Panc1 (cell line): ENCODE data around the gene TBX2. TPM values are rescaled to one million over a fixed set of nuclear protein-coding genes. Genes with fewer than 3 reads are reported as not detected.

Source experiments
- ATAC-seq: fragments of 200-7000 bp; cut with Tn5 transposase; 2 replicates; pipeline ENCODE4 v1.9.1; 2020; ENCODE audit warnings: mild to moderate bottlenecking, moderate library complexity
- BruUV-seq: library from RNA; stranded (reverse); fragments of 400-500 nt; replicated peaks from 2 replicates; lab custom pipeline; 2021; lab: Mats Ljungman, UMichigan
- CTCF ChIA-PET: fragments of 300-600 bp; sonication (Branson Sonifier 250); formaldehyde crosslinking; loops from one replicate; lab custom pipeline; 2022; ENCODE audit warnings: antibody characterized with exemption; lab: Charles Lee
- POLR2A ChIA-PET: fragments of 300-600 bp; sonication (Branson Sonifier 250); formaldehyde crosslinking; loops from one replicate; lab custom pipeline; 2022; ENCODE audit warnings: antibody characterized with exemption; lab: Charles Lee
- DNase-seq: peaks from one replicate; pipeline ENCODE4 v3.0.0-alpha.2; 2010; ENCODE audit warnings: low read depth, low spot score
- H3K27ac ChIP-seq: 2 replicates; pipeline ENCODE4 v1.5.1; 2011; ENCODE audit warnings: mild to moderate bottlenecking, low read length, inconsistent platforms
- H3K27me3 ChIP-seq: fragments of 200-500 bp; sonication (Bioruptor generic); 2 replicates; pipeline ENCODE4 v1.6.0; 2014; ENCODE audit warnings: low read length, inconsistent platforms; ENCODE audit not compliant: control insufficient read depth, insufficient read depth
- H3K36me3 ChIP-seq: fragments of 200-500 bp; sonication (Bioruptor generic); 2 replicates; pipeline ENCODE4 v1.5.1; 2014; ENCODE audit warnings: inconsistent platforms, mild to moderate bottlenecking, low read length, moderate library complexity; ENCODE audit not compliant: control insufficient read depth, insufficient read depth
- H3K4me1 ChIP-seq: 2 replicates; pipeline ENCODE4 v1.5.1; 2011; ENCODE audit warnings: inconsistent platforms, mild to moderate bottlenecking, low read length, moderate library complexity; ENCODE audit not compliant: control insufficient read depth, insufficient read depth
- H3K4me3 ChIP-seq, 2 experiments: 2 replicates each; pipeline ENCODE4 v1.5.1; 2011 to 2012; ENCODE audit warnings: low read depth in 2 of 2, low read length in 2 of 2, mild to moderate bottlenecking in 2 of 2, inconsistent platforms in 1 of 2, moderate library complexity in 1 of 2
- H3K9me3 ChIP-seq: fragments of 200-500 bp; sonication (Bioruptor generic); 2 replicates; pipeline ENCODE4 v1.5.1; 2014; ENCODE audit warnings: low read depth, mild to moderate bottlenecking, inconsistent platforms, low read length, moderate library complexity; ENCODE audit not compliant: control insufficient read depth, insufficient read depth
- CTCF ChIP-seq: fragments of 450-650 bp; IDR thresholded peaks from 2 replicates; pipeline ENCODE4 v1.5.1; 2017; ENCODE audit warnings: mild to moderate bottlenecking
- POLR2AphosphoS5 ChIP-seq: IDR thresholded peaks from 2 replicates; pipeline ENCODE4 v1.6.1; 2012; ENCODE audit warnings: mild to moderate bottlenecking, low read depth, low read length, moderate library complexity
- REST ChIP-seq, 2 experiments: IDR thresholded peaks; 2 replicates each; pipeline ENCODE4 v1.6.1; 2011 to 2012; ENCODE audit warnings: low read depth in 2 of 2, control low read depth in 1 of 2, low read length in 1 of 2, mild to moderate bottlenecking in 1 of 2, moderate library complexity in 1 of 2; ENCODE audit not compliant: insufficient read depth in 1 of 2
- SIN3A ChIP-seq: IDR thresholded peaks from 2 replicates; pipeline ENCODE4 v1.6.1; 2012; ENCODE audit warnings: low read depth, mild to moderate bottlenecking, low read length, moderate library complexity, borderline replicate concordance; ENCODE audit not compliant: insufficient read depth
- TCF7L2 ChIP-seq: IDR thresholded peaks from 2 replicates; pipeline ENCODE4 v1.6.1; 2011; ENCODE audit warnings: mild to moderate bottlenecking, low read depth, low read length, inconsistent platforms
- in situ Hi-C: cut with HindIII; loops from 2 replicates; pipeline ENCODE4 v1.10.0; 2016; ENCODE audit warnings: low sequenced_read_pairs, low pct_unique_long_range_greater_than_20kb
- intact Hi-C: fragments of 100-400 bp; cut with micrococcal nuclease; formaldehyde crosslinking; loops from one replicate; pipeline ENCODE4 v1.10.0; 2022; ENCODE audit not compliant: unreplicated experiment
- total RNA-seq: library from RNA; stranded (reverse); gene quantifications from one replicate; pipeline ENCODE4 v1.2.1, GENCODE V29; 2021; ENCODE audit not compliant: unreplicated experiment

Gene TBX2
- total RNA-seq, 1 experiment from 2014 or later = 35.6 TPM

GRCh38 chr17:61352408-61352770 is 47.3 kb upstream of the TBX2 start:
- no peak for DNase-seq
- POLR2A ChIA-PET = no interaction called here
- Histone ChIP-seq H3K4me1 (peaks cover 13% of the 10 kb centered on the region), H3K36me3 (no peaks in the 10 kb centered on the region), H3K27me3 (no peaks in the 10 kb centered on the region), H3K4me3 (no peak overlapping the region), H3K27ac (peak overlapping the region; percentile 44; the same call in 1 of the 2 replicates), H3K9me3 (no peaks in the 10 kb centered on the region)
- in situ Hi-C loops (no loop called here), intact Hi-C loops (no loop called here)
- no TSS peak for BruUV-seq
- TF ChIP-seq TCF7L2 (no peak), SIN3A (no peak), POLR2AphosphoS5 (no peak), REST (IDR thresholded peaks at IDR 0.05; ENCODE audit: insufficient read depth in 1 of 2, low read depth in 2 of 2, low read length in 1 of 2) (no peak), CTCF (no peak)
- CTCF ChIA-PET = no interaction called here
- ATAC-seq = no peak

DNA sequence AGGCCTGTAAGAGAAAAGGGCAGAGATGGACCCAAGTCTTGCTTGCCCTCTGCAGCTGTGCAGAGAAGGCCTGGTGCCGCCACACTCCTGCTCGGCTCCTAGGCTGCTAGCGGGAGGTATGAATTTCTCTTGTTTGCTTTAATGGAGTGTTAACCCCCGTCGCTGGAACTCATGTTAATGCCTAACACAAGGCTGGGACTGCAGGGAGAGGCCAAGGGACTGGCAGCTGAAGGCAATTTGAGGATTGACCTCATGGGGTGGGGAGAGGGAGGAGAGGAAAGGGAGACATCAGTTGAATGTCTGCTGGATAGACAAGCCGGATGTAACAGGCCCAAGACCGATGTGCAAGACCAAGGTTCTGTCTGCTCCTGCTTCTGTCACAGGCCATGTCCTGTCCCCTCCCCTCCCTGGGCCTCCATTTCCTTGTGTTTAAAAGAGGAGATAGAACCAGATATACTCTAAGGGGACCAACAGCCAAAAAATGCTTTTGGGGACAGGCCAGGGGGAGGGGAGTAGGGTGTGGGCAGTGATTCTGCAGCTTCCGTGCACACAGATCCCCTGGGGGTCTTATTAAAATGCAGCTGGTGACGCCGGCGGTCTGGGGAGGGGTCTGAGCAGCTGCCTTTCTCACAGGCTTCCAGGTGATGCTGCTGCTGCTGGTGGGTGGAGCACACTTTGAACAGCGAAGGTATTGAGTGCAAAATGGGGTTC is 46.7 kb upstream of the TBX2 start:
- ChIA-PET CTCF (no interaction called here), POLR2A (no interaction called here)
- BruUV-seq = no TSS peak
- ATAC-seq = no peak
- no peak for TF ChIP-seq TCF7L2
- TF ChIP-seq SIN3A = no peak
- no peak for TF ChIP-seq POLR2AphosphoS5
- TF ChIP-seq REST (IDR thresholded peaks at IDR 0.05; ENCODE audit: insufficient read depth in 1 of 2, low read depth in 2 of 2, low read length in 1 of 2) = no peak
- TF ChIP-seq CTCF = no peak
- DNase-seq = no peak
- intact Hi-C loops (no loop called here), in situ Hi-C loops (no loop called here)
- Histone ChIP-seq H3K4me1 (peaks cover 13% of the 10 kb centered on the region), H3K27me3 (no peaks in the 10 kb centered on the region), H3K27ac (peak overlapping the region; percentile 44; the same call in 1 of the 2 replicates), H3K9me3 (no peaks in the 10 kb centered on the region), H3K4me3 (no peak overlapping the region), H3K36me3 (no peaks in the 10 kb centered on the region)
